BE2C (cell line): ENCODE data around the gene NOC4L.

Source experiments
- DNase-seq: peaks from one replicate; pipeline ENCODE4 v3.0.0-alpha.2; 2020
- H3K27me3 ChIP-seq: fragments of 250-450 bp; sonication (Bioruptor Pico); 2 replicates; pipeline ENCODE4 v1.5.1; 2020; ENCODE audit warnings: mild to moderate bottlenecking
- H3K36me3 ChIP-seq: fragments of 250-450 bp; sonication (Bioruptor Pico); 2 replicates; pipeline ENCODE4 v1.5.1; 2020; ENCODE audit warnings: mild to moderate bottlenecking
- H3K4me1 ChIP-seq: fragments of 250-450 bp; sonication (Bioruptor Pico); 2 replicates; pipeline ENCODE4 v1.5.1; 2020
- H3K4me3 ChIP-seq: 2 replicates; pipeline ENCODE4 v1.5.1; 2011; ENCODE audit warnings: low read depth, low read length
- H3K9me3 ChIP-seq: fragments of 250-450 bp; sonication (Bioruptor Pico); 2 replicates; pipeline ENCODE4 v1.5.1; 2020
- CTCF ChIP-seq: IDR thresholded peaks from 2 replicates; pipeline ENCODE4 v1.5.1; 2012; ENCODE audit warnings: mild to moderate bottlenecking, low read depth, low read length

NOC4L gene

GRCh38 chr12:132188451-132188901 is 44.2 kb downstream of the NOC4L start:
- Histone ChIP-seq H3K4me3 (no peak overlapping the region), H3K27me3 (peaks cover 98% of the 10 kb centered on the region), H3K4me1 (peaks cover 10% of the 10 kb centered on the region), H3K36me3 (no peaks in the 10 kb centered on the region), H3K9me3 (no peaks in the 10 kb centered on the region; the same call in 1 of the 2 replicates)
- no peak for TF ChIP-seq CTCF
- no peak for DNase-seq

GRCh38 chr12:132188916-132189325 is 44.7 kb downstream of the NOC4L start:
- H3K4me3 ChIP-seq = no peak overlapping the region
- peaks cover 10% of the 10 kb centered on the region for H3K4me1 ChIP-seq
- peaks cover 98% of the 10 kb centered on the region for H3K27me3 ChIP-seq
- peaks cover 2% of the 10 kb centered on the region for H3K9me3 ChIP-seq
- no peak for DNase-seq
- no peak for TF ChIP-seq CTCF
- H3K36me3 ChIP-seq = no peaks in the 10 kb centered on the region

- TF ChIP-seq CTCF = no peak
- Histone ChIP-seq H3K4me3 (peak overlapping the region; percentile 14), H3K36me3 (no peaks in the 10 kb centered on the region), H3K9me3 (peaks cover 6% of the 10 kb centered on the region), H3K27me3 (peaks cover 98% of the 10 kb centered on the region), H3K4me1 (peaks cover 10% of the 10 kb centered on the region)
- DNase-seq = peak; percentile 53
Observed at GRCh38 chr12:132189378-132190011, 45.2 kb downstream of the NOC4L start.

- Histone ChIP-seq H3K27me3 (peaks cover 98% of the 10 kb centered on the region), H3K36me3 (no peaks in the 10 kb centered on the region), H3K4me3 (peak overlapping the region; percentile 14; the same call in 1 of the 2 replicates), H3K9me3 (peaks cover 6% of the 10 kb centered on the region), H3K4me1 (peaks cover 10% of the 10 kb centered on the region)
- DNase-seq = no peak
- TF ChIP-seq CTCF = no peak
Observed at GRCh38 chr12:132190012-132190755, 45.9 kb downstream of the NOC4L start.

GRCh38 chr12:132190834-132191500 is 46.7 kb downstream of the NOC4L start:
- DNase-seq = no peak
- no peak overlapping the region for H3K4me3 ChIP-seq
- peaks cover 6% of the 10 kb centered on the region for H3K9me3 ChIP-seq
- TF ChIP-seq CTCF = no peak
- peaks cover 10% of the 10 kb centered on the region for H3K4me1 ChIP-seq
- H3K27me3 ChIP-seq = peaks cover 98% of the 10 kb centered on the region
- no peaks in the 10 kb centered on the region for H3K36me3 ChIP-seq
